GM12872 (cell line): Measurements from ENCODE around the gene GNAI2.

Source experiments
- TF ChIP-seq, protein P1 (sequence below): IDR thresholded peaks from 3 replicates; pipeline ENCODE4 v1.5.1; 2011; ENCODE audit warnings: low read depth, mild to moderate bottlenecking, low read length, moderate library complexity; ENCODE audit not compliant: insufficient read depth

The GNAI2 gene

DNA sequence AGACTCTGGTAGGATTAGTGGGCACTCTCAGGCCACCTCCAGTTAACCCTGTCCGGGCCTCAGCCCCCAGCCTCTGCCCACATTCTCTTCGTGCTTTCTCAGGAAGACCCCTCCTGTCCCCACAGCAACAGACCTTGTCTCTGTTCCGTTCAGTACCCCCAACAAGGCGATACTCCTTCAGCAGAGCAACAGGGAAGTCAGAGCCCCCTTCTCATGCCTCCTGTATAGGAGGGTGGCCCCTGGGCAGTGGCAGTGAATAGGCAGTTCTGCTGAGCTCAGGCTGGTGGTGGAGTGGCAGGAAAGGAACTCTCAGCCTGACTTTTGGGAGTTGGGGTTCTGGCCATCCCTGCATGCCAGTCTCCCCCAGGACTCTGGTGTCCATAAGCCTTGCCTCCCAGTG lies 33.5 kb downstream of the GNAI2 start:
- TF ChIP-seq, protein P1, sequence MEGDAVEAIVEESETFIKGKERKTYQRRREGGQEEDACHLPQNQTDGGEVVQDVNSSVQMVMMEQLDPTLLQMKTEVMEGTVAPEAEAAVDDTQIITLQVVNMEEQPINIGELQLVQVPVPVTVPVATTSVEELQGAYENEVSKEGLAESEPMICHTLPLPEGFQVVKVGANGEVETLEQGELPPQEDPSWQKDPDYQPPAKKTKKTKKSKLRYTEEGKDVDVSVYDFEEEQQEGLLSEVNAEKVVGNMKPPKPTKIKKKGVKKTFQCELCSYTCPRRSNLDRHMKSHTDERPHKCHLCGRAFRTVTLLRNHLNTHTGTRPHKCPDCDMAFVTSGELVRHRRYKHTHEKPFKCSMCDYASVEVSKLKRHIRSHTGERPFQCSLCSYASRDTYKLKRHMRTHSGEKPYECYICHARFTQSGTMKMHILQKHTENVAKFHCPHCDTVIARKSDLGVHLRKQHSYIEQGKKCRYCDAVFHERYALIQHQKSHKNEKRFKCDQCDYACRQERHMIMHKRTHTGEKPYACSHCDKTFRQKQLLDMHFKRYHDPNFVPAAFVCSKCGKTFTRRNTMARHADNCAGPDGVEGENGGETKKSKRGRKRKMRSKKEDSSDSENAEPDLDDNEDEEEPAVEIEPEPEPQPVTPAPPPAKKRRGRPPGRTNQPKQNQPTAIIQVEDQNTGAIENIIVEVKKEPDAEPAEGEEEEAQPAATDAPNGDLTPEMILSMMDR = no peak

DNA sequence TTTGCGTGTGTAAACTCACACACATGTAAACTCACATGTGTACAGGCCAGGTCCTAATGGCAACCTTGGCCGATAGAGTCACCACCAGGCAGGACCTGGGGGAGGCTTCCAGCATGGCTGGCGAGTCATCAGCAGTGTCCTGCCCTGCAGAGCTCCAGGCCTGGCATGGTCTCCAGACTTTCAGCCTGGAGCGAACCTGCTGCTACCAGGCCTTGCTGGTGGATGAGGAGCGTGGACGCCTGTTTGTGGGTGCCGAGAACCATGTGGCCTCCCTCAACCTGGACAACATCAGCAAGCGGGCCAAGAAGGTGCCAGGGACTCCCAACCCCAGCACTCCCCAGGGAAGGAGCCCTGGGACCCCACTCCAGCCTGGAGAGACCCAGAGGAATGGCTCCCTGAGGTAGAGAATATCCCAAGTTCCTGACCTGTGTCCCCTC lies 34.0 kb downstream of the GNAI2 start:
- TF ChIP-seq, protein P1 = no peak

DNA sequence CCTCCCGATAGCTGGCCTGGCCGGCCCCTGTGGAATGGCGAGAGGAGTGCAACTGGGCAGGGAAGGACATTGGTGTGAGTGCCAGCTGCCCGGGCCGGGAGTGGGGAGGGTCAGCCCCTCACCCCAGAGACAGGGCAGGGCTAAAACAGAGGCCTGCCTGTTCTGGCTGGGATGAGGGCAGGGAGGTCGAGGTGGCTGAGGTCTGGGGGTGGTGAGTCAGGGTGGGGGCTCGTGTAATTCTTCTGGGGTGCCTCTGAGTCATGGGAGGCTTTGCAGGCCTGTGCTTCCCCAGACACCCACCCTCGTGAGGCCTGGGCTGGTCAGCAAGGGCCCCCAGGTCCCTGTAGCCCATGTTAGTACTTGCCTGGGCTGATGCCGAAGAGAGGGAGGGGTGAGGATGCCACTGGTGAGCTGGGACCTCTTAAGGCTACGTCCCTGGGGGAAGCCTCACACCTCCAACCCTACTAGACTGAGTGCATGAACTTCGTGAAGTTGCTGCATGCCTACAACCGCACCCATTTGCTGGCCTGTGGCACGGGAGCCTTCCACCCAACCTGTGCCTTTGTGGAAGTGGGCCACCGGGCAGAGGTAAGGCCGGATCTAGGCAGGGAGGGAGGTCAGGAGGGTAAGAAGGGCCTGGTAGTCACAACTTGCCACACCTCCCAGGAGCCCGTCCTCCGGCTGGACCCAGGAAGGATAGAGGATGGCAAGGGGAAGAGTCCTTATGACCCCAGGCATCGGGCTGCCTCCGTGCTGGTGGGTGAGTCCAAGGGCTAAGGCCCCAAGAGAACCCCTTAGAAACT lies 34.6 kb downstream of the GNAI2 start:
- TF ChIP-seq, protein P1 = no peak

DNA sequence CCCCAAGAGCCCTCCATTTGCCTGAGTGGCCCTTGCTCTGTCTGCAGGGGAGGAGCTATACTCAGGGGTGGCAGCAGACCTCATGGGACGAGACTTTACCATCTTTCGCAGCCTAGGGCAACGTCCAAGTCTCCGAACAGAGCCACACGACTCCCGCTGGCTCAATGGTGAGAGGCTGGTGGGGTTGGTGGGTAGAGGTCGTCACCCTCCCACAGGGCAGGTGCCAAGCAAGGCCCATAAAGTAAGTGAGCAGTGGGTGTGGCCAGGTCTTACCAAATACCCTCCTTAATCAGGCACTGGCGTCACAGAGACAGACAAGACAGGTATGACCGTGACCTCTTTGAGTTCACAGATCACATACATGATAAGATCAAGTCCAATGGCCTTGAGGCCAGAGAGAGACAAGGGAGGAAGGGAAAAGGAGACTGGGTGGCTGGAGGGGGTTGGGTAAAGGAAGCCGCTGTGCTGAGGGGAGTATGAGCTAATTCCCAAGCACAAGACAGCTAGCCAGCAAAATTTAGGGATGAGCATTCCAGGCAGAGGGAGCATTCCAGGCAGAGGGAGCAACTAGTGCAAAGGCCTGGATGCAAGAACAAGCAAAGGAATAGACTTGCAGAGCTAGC lies 35.4 kb downstream of the GNAI2 start:
- TF ChIP-seq, protein P1 = no peak

DNA sequence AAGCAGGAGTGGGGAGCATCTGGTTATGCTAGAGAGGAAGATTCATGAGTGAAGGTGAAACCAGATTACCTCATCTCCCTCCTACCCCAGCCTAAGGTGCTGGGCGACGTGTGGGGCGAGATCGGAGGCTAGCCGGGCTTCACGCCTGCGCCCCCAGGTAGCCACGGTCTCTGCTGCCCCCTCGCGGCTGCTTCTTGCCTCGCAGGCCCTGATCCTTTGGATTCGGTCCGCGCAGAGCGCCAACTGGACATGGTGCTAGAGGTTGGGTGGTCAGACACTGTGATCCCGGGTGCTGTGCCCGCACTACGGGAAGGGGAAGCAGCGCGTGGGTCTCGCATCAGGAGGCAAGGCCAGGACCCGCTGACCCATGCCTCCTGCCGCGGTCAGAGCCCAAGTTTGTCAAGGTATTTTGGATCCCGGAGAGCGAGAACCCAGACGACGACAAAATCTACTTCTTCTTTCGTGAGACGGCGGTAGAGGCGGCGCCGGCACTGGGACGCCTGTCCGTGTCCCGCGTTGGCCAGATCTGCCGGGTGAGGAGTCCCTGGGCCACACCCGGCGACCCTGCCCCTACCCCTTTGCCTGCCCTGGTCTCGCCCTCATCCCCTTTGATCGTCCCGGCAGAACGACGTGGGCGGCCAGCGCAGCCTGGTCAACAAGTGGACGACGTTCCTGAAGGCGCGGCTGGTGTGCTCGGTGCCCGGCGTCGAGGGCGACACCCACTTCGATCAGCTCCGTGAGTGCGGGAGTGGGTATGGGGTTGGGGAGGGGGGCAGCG lies 37.1 kb downstream of the GNAI2 start:
- TF ChIP-seq, protein P1 = peak; percentile 95

DNA sequence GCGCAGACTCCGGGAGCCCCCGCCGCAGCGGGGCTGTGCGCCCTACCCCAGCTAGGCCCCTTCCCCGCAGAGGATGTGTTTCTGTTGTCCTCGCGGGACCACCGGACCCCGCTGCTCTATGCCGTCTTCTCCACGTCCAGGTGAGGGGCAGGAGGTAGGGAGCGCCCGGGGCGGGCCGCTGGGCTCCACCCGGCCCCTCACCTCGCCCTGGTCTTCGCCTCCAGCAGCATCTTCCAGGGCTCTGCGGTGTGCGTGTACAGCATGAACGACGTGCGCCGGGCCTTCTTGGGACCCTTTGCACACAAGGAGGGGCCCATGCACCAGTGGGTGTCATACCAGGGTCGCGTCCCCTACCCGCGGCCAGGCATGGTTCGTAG lies 37.7 kb downstream of the GNAI2 start:
- TF ChIP-seq, protein P1 = no peak
